Measurements from ENCODE around the gene AP3B1.

GRCh38 chr5:78224358-78224757 is 70.1 kb downstream of the AP3B1 start:
- TF ChIP-seq, protein P1, sequence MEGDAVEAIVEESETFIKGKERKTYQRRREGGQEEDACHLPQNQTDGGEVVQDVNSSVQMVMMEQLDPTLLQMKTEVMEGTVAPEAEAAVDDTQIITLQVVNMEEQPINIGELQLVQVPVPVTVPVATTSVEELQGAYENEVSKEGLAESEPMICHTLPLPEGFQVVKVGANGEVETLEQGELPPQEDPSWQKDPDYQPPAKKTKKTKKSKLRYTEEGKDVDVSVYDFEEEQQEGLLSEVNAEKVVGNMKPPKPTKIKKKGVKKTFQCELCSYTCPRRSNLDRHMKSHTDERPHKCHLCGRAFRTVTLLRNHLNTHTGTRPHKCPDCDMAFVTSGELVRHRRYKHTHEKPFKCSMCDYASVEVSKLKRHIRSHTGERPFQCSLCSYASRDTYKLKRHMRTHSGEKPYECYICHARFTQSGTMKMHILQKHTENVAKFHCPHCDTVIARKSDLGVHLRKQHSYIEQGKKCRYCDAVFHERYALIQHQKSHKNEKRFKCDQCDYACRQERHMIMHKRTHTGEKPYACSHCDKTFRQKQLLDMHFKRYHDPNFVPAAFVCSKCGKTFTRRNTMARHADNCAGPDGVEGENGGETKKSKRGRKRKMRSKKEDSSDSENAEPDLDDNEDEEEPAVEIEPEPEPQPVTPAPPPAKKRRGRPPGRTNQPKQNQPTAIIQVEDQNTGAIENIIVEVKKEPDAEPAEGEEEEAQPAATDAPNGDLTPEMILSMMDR (IDR thresholded peaks at IDR 0.05), result no peak
- no peak for TF ChIP-seq POLR2AphosphoS5 (IDR thresholded peaks at IDR 0.05; ENCODE audit: insufficient read depth in 1 of 2, low read depth in 1 of 2)
